Activated CD8-positive, alpha-beta memory T cell treated with anti-CD3 and anti-CD28 coated beads for 4 hours (primary cell): ENCODE measurements around the gene RBPJL.

Source experiments
- DNase-seq, 2 donors: peaks; one replicate each; pipeline ENCODE4 v3.0.0-alpha.2; 2020; ENCODE audit warnings: low read depth in 2 of 2

Gene RBPJL

DNA sequence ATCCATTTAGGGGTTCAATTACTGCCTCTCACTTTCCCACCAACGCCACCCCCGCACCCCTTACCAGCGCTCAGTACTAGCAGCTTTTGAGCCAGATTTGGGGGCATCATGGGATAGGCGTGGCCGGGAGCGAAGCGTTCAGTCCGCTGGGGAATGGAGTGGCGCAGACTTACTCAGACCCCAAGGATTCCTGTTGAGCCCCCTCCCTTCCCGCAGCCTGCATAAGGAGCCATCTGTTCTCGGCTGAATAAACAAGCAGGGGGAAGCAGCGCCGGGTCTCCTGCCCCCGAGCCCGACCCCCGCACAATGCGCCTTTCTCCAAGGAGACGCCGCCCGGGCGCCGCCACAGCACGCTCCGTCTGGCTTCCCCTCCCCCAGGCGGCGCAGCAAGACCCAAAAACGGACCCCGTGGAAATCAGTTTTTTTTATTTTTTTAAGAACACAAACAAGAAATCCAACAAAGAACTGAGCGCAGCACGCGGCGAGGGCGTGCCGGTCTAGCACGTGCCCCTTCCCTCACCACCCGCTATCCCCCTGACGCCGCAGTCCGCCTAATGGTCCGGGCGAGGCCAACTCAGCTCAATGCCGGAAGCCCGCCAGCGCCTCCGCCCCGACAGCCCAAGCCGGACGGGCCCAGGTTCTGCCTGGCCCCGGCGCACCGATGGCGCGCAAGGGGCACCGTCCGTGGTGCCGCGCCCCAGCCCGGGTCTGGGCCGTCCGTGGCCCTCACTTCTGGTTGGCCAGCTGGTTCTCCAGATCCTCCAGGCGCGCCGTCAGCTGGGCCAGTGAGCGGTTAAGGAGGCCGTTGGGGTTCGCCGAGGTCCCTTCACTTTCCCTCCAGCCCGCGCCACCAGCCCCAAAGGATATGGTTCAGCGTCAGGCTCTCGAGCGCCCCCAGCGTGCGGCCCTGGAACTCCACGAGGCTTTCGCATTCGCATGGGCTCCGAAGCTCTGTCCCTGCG, 13.3 kb upstream of the RBPJL start:
- DNase-seq: peak; percentile 55 to 65

DNA sequence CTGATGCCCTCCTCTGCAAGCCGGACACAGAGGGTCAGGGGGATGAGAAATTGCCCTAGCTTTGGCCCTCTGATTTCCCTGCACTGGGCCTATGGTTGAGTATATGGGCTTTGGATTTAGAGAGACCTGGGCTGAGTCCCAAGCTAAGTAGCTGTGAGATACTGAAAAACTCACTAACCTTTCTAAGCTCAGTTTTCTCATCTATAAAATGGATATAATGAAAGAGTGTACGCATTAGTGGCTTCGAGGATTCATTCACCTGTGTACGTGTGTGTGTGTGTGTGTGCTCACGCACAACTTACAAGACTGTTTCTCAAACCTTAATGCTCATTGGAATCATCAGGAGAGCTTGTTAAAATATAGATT, 12.7 kb upstream of the RBPJL start:
- DNase-seq: no peak

DNA sequence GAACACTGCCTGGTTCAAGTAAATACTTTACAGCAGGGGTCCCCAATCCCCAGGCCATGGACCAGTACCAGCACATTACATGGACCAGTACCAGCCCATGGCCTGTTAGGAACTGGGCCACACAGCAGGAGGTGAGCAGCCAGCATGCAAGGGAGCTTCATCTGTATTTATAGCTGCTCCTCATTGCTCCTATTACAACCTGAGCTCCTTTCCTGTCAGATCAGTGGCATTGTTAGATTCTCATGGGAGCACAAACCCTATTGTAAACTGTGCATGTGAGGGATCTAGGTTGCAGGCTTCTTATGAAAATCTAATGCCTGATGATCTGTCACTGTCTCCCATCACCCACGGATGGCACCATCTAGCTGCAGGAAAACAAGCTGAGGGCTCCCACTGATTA, 12.0 kb upstream of the RBPJL start:
- no peak for DNase-seq

DNA sequence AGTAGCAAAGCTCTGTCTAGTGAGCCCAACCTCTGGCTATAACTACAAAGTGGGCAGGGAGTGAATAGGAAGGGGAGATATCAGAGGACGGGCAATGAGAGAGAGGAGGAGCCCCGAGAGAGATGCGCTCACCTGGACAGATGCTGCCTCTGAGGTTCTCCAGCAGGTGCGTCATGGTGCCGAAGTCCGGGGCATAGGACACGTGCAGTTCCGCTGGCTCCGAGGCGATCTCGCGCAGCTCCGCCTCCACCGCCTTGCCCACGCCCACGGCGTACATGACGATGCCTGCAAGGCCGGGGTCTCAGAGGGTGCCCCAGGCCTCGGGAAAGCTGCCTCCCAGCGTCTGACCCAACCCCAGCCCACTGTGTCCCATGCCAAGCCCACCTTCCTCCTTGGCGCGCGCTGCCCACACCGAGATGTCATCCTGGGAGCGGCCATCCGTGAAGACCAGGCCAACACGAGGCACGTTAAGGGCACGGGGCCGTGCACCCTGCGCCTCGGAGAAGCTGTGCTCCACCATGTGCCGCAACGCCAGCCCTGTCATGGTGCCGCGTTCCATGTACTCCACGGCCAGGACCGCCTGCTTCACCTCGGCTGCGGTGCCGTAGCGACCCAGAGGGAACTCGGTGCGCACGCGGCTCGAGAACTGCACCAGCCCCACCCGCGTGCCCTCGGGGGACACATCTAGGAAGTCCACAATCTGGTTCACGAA, 8.7 kb upstream of the RBPJL start:
- no peak for DNase-seq

DNA sequence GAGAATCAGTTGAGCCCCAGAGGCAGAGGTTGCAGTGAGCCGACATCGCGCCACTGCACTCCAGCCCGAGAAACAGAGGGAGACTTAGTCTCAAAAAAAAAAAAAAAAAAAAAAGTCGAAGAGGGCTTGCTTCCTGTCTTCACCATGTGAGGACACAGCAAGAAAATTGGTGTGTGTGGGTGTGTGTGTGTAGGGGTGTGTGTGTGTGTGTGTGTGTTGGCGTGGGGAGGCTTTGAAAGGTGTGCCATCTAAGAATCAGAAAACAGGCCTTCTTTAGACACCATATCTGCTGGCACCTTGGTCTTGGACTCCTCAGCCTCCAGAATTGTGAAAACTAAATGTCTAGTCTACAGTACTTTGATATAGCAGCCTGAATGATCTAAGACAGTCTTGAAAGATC, 6.9 kb upstream of the RBPJL start:
- no peak for DNase-seq

DNA sequence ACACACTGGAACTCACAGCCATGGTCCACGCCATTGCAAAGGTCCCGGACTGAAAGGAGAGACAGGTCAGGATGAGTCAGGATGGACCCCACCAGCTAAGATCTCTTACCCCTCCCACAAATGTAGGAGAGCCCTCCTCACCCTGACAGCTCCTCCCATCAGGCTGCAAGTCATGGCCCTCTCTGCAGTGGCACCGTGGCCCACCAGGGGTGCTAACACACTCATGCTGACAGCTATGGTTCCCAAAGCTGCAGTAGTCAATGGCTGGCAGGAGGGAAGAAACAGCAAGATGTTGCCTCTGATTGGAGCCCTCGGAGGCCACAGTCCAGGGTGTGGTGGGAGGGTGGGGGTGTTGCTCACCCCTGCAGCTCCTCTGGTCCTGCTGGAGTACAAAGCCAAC, 5.7 kb upstream of the RBPJL start:
- no peak for DNase-seq

DNA sequence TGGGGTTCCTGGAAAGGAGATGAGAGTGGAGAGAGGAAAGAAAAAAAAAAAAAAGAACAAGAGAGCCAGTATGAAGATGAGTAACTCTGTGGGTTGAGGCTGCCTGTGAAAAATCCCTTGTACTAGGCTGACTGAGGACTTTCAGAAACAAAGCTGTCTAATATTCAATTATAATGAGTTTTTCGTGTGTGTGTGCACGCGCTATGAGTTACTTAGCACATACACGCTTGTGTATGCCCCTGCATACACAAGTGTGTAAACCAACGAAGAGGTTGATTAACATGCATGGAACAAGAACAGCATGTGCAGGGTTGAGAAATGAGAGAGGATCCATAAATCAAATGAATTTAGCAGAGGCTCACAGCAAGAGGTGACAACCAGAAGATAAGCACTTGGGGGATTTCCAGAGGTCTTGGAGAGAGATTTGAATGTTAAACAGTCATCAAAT, 4.8 kb upstream of the RBPJL start:
- DNase-seq: no peak

DNA sequence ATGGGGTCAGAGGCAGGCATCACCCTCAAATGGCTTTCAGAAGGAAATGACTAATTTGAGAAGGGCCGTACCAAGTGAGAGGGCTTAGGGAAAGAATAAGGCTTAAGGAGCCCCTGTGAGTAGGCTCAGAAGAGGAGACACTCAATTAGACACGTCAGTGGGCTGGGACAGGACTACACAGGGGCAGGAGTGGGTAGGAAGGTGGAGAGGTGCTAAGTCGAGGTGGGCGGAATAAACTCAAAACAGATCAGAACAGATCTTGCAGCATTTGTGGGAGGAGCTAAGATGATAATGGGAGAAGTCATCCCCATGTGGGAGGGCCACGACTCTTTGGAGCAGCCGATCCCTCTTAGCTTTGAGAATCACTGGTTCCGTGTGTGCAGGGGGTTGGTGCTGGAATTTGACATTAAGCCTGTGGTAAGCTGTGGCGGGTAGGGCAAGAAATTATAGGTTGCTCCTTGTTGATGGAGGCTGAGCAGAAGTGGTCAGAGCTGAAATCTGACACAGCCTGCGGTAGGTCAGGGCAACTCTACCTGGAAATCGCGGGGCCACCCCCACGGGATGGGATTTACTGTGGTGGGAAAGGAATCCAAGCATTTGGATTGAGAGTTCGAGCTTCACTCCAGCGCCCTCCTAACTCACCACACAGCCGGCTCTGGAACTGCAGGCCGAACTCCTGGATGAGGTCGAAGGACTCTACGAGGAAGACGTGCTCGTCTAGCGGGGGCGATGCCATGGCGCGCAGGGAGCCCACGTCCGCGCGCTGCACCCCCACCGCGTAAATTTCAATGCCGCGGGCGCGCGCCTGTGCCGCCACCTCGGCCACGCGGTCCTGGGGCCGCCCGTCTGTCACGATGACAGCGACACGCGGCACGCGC, 2.8 kb upstream of the RBPJL start:
- no peak for DNase-seq

DNA sequence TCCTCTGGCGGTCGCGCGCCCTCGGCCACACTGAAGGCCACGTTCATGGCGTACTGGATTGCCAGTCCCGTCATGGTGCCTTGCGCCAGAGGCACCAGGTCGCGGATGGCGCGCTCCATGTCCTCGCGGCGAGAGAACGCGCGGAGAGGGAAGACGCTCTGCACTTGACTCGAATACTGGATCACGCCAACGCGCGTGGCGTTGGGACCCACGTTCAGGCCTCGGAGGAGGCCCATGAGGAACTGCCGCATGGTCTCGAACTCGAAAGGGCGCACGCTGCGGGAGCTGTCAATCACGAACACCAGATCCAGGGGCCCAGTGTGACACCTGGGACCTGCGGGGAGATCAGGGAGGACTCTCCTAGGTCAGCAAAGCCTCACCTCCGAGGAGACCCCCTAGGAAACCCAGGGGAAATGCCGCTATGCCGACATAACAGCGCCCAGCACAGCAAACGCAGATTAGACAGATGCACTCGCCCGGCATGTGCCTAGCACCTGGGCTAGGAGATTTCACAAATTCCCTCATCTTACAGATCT, 2.1 kb upstream of the RBPJL start:
- DNase-seq: no peak

DNA sequence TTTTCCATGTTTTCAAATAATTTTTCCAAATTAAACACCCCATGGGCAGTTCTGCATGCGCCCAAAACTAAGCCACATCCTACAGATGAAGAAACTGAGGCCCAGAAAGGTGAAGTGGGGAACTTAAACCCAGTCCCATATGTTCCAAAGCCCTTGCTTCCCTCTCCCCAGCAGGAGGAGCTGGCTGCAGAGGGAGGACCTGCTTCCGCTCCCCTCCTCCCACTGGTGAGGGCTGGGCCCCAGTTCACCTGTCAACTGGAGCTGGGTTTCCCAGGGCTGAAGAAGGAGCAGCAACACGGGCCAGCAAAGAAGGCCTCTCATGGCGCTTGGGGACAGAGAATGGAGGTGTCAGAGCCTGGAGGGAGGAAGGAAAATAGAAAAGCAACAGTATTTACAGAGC, 1.4 kb upstream of the RBPJL start:
- DNase-seq: no peak

DNA sequence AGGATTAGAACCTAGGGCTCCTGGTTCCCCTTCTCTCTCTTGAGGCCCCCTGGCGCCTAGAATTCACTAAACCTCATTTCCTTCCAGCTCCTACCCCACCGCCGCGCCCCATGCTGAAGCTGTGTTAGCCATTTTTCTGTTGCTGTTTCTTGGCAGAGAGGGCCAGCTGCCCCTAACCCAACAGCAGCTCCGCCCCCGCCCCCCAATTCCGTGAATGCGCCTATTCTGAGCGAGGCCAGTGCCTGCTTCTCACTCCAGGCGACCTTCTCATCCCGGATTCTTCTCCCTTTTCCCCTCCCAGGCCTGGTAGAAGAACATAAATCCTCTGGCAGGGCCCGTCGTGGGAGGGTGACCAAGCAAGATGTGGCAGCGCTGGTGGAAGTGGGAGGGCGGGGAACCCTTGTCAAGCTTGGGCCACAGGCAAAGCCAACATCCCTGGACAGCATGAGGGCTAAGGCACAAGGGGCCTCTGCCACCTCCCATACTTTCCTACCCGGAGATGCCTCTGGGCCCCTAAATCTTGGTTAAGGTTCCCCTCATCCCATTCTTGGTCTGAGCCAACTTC, 518 bp downstream of the RBPJL start:
- DNase-seq: no peak

DNA sequence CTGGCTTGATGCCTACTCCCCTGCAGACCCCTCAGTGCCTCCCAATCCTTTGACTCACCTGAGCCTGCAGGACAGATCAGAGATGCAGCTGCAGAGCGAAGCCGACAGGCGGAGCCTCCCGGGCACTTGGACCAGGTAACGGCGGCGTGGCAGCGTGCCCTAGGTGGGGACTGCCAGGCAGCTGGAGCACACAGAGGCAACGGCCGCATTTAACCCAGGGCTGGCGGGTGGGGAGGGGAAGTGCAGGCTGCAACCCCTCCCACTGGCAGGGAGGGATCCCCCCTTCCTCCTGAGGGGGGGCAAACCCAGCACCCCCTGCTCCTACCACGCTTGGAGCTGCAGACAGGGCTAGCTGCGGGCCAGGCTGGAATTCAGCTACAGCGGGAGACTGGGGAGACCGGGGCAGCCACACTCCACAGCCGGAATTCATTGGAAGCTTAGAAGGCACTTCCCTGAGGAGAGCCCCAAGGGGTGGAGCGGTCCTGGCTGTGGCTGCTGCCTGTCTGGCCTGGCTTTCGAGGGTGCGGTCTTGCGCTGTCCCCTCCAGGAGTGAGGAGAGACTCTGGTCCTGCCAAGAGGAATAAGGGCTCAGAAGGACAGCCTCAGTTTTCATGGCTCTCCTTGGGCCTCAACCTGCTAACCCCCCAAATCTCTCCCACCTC, 1.6 kb downstream of the RBPJL start, which contains the start of gene MATN4:
MATN4 (minus strand) TSS at position 183 of the 662 bp plus-strand sequence. CDS start 2,717 bp downstream, outside the sequence.
- DNase-seq: no peak

DNA sequence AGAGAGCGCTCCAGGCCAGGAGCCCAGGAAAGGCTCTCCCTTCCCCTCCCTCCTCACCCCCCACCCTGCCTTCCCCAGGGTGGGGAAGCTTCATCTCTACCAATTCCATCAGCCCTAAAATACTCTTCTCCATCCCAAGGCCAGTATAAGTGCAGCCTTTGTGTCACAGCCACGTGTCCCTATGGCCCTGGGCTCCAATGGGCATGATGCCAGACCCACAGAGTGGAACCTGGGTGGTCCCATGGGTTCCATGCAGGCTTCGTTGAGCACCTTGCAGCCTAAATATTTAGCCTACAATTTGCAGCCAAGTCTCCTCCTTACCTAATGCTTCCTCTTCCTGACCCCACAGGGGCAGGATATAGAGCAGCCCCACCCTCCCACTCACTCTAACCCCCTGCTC, 2.4 kb downstream of the RBPJL start:
- DNase-seq: no peak

DNA sequence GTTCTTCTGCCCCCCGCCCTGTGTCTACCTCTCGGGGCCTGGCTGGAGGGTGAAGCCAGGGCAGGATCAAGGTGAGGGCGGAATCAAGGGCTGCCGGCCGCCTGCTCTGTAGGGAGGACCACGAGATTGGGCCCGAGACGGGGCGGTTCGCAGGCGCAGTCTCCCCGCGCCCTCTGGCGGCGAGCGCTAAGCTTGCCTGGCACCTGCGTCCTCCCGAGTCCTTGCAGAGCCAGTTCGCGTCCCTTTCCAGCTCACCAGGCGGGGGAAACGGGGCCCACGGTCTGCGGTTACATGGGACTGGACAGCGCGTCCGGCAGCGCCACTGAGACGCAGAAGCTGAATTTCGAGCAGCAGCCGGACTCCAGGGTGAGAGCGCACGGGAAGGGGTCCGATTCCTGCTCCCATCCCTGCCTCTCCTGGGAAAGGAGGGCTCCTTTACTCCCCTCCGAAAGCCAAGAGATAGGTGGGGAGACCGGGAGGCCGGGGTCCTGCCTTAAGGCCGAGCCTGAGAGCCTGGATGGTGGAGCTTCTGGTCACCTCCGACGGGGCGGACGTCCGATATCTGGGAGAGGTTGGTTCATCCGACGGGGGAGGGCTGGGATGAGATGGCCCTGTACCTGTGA, 5.1 kb downstream of the RBPJL start:
- DNase-seq: peak; percentile 27 to 28

DNA sequence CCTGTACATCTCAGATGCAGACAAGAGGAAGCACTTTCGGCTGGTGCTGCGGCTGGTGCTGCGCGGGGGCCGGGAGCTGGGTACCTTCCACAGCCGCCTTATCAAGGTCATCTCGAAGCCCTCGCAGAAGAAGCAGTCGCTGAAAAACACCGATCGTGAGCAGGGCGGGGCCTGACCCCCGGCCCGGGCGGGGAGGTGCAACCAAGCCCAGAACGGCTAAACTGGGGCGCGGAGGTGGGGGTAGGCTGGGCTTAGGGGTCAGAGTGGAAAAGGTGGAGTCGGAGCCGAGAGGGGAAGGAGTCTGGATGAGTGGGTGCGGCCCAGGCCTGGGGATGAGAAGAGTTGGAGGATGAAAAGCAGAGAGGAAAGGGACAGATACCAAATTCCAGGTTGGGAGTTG, 5.6 kb downstream of the RBPJL start:
- no peak for DNase-seq

DNA sequence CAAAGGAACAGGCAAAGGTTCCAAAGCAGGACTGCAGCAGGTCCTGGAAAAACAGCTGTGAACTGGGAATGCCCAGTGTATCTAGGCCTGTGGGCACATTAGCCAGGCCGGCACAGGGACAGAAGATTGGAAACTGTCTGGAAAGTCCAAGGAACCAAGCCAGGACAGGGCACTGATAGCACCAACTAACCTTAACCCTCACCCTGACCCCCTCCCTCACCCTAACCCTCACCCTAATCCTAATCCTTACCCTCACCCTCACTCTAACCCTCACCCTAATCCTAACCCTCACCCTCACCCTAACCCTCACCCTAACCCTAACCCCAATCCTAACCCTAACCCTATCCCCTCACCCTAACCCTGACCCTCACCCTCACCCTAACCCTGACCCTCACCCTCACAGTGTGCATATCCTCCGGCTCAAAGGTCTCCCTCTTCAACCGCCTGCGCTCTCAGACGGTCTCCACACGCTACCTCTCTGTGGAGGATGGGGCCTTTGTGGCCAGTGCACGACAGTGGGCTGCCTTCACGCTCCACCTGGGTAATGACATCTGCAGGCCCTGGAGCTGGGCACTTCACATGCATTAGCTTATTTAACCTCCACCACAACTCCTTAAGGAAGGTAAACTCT, 6.5 kb downstream of the RBPJL start:
- no peak for DNase-seq

DNA sequence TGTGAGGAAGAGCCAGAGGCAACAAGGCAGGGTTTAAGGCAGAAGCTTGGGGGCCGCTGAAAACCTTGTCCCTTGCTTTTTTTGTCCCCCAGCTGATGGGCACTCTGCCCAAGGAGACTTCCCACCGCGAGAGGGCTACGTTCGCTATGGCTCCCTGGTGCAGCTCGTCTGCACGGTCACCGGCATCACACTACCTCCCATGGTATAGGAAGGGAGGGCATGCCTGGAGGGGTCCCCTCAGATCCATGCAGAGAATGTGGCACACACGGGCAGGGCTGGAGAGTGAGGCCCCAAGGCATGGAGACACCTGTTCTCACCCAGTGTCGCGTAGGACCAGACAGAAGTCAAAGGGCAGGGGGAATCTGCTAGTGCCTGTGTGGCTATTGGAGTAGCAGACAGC, 7.3 kb downstream of the RBPJL start:
- DNase-seq: no peak

DNA sequence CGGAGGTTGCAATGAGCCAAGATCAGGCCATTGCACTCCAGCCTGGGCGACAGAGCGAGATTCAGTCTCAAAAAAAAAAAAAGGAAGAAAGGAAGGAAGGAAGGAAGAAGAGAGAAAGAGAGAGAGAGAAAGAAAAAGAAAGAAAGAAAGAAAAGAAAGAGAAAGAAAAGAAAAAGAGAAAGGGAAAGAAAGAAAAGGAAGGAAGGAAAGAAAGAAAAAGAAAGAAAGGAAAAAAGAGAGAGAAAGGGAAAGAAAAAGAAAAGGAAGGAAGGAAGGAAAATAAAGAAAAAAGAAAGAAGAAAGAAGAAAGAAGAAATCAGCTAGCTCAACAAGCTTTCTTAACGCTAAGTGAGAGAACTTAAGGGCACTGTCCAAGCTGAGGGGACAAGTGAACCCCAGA, 9.0 kb downstream of the RBPJL start:
- no peak for DNase-seq

DNA sequence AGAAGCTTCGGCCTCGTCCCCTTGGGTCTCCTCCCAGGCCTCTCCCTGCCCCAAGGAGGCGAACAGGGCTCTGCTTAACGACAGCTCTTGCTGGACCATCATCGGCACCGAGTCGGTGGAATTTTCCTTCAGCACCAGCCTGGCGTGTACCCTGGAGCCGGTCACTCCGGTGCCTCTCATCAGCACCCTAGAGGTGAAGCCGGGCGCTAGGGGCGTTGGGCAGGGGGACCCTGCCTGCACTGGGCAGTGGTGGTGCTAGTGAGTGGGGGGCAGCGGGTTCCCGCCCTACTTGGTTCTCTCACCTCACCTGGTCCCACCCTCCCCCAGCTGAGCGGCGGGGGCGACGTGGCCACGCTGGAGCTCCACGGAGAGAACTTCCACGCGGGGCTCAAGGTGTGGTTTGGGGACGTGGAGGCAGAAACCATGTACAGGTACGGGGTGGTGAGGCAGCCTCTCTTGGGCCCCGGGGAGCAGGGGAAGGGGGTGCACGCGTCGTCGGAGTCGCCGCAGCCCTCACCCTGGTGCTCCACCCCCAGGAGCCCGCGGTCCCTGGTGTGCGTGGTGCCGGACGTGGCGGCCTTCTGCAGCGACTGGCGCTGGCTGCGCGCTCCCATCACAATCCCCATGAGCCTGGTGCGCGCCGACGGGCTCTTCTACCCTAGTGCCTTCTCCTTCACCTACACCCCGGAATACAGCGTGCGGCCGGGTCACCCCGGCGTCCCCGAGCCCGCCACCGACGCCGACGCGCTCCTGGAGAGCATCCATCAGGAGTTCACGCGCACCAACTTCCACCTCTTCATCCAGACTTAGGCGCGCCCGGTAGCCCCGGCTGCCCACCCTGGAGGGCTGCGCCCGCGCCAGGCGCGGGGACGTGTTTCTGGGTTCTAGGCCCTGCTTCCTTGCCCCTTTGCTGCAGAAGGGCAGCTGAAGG, 9.8 kb downstream of the RBPJL start:
- no peak for DNase-seq
